DOHH2 (cell line): ENCODE results near the gene MT1X.
A peak's percentile ranks its signal among the peaks of the same experiment; 100 is the strongest.

Source experiments
- H3F3A ChIP-seq: fragments of 200-600 bp; sonication (generic), shearing (Covaris generic); 2 replicates; pipeline ENCODE4 v1.6.0; 2016; ENCODE audit warnings: antibody characterized with exemption, mild to moderate bottlenecking; ENCODE audit not compliant: control insufficient read depth, insufficient read depth
- H3K27ac ChIP-seq: fragments of 200-600 bp; sonication (generic); 2 replicates; pipeline ENCODE4 v1.5.1; 2014; ENCODE audit warnings: low read depth, mild to moderate bottlenecking, low read length, moderate library complexity
- H3K27me3 ChIP-seq: fragments of 200-600 bp; sonication (generic); 2 replicates; pipeline ENCODE4 v1.6.1; 2014; ENCODE audit warnings: mild to moderate bottlenecking, low read length, mixed read lengths; ENCODE audit not compliant: control insufficient read depth
- H3K36me3 ChIP-seq: fragments of 200-600 bp; sonication (generic); 2 replicates; pipeline ENCODE4 v1.6.1; 2014; ENCODE audit warnings: mild to moderate bottlenecking, low read length, moderate library complexity, mixed read lengths; ENCODE audit not compliant: control insufficient read depth
- H3K4me1 ChIP-seq: fragments of 200-600 bp; sonication (generic); 2 replicates; pipeline ENCODE4 v1.6.1; 2014; ENCODE audit warnings: mild to moderate bottlenecking, low read length, mixed read lengths; ENCODE audit not compliant: control insufficient read depth
- H3K4me2 ChIP-seq: fragments of 200-600 bp; sonication (generic); 2 replicates; pipeline ENCODE4 v1.6.0; 2014; ENCODE audit warnings: mild to moderate bottlenecking, low read length, moderate library complexity
- H3K4me3 ChIP-seq: fragments of 200-600 bp; sonication (generic); 2 replicates; pipeline ENCODE4 v1.5.1; 2014; ENCODE audit warnings: mild to moderate bottlenecking, low read length, mixed read lengths
- H3K79me2 ChIP-seq: fragments of 200-600 bp; sonication (generic); 2 replicates; pipeline ENCODE4 v1.6.1; 2014; ENCODE audit warnings: mild to moderate bottlenecking, low read length, mixed read lengths; ENCODE audit not compliant: control insufficient read depth
- H3K9me2 ChIP-seq: fragments of 200-600 bp; sonication (generic); replicated peaks from 2 replicates; pipeline ENCODE4 v1.6.1; 2014; ENCODE audit warnings: mild to moderate bottlenecking, low read length, mixed read lengths; ENCODE audit not compliant: control insufficient read depth
- H3K9me3 ChIP-seq: fragments of 200-600 bp; sonication (generic); 2 replicates; pipeline ENCODE4 v1.6.1; 2014; ENCODE audit warnings: antibody characterized with exemption, low read length, mixed read lengths; ENCODE audit not compliant: control insufficient read depth, insufficient read depth
- H4K20me1 ChIP-seq: fragments of 200-600 bp; sonication (generic); 2 replicates; pipeline ENCODE4 v1.6.0; 2014; ENCODE audit warnings: low read depth, mild to moderate bottlenecking, antibody characterized with exemption, low read length, moderate library complexity; ENCODE audit not compliant: control insufficient read depth, insufficient read depth
- EZH2phosphoT487 ChIP-seq: fragments of 200-600 bp; sonication (generic); IDR thresholded peaks from 2 replicates; pipeline ENCODE4 v1.6.1; 2017; ENCODE audit warnings: borderline replicate concordance, mild to moderate bottlenecking, antibody characterized with exemption, low read length, moderate library complexity, mixed read lengths
- TF ChIP-seq, protein P1 (sequence below): fragments of 200-600 bp; sonication (generic); IDR thresholded peaks from one replicate; pipeline ENCODE4 v1.5.1; 2014; ENCODE audit warnings: antibody characterized with exemption, mild to moderate bottlenecking, low read depth, low read length; ENCODE audit not compliant: poor library complexity, severe bottlenecking

MT1X gene

GRCh38 chr16:56681939-56682702, at the start of gene MT1X:
Gene MT1X (plus strand): TSS chr16:56682470. CDS start chr16:56682541, 71 bp downstream.
- Histone ChIP-seq H3F3A (no peaks in the 10 kb centered on the region), H3K4me3 (peak within 1 kb of the TSS; percentile 71), H3K9me2 (no peaks in the 10 kb centered on the region), H3K27me3 (peaks cover 14% of the 10 kb centered on the region), H3K36me3 (no peaks in the 10 kb centered on the region), H3K79me2 (no peaks in the 10 kb centered on the region), H3K4me2 (peak within 1 kb of the TSS; percentile 78), H3K27ac (no peak within 1 kb of the TSS), H4K20me1 (no peaks in the 10 kb centered on the region), H3K9me3 (no peaks in the 10 kb centered on the region), H3K4me1 (peaks cover 14% of the 10 kb centered on the region)
- TF ChIP-seq, protein P1, sequence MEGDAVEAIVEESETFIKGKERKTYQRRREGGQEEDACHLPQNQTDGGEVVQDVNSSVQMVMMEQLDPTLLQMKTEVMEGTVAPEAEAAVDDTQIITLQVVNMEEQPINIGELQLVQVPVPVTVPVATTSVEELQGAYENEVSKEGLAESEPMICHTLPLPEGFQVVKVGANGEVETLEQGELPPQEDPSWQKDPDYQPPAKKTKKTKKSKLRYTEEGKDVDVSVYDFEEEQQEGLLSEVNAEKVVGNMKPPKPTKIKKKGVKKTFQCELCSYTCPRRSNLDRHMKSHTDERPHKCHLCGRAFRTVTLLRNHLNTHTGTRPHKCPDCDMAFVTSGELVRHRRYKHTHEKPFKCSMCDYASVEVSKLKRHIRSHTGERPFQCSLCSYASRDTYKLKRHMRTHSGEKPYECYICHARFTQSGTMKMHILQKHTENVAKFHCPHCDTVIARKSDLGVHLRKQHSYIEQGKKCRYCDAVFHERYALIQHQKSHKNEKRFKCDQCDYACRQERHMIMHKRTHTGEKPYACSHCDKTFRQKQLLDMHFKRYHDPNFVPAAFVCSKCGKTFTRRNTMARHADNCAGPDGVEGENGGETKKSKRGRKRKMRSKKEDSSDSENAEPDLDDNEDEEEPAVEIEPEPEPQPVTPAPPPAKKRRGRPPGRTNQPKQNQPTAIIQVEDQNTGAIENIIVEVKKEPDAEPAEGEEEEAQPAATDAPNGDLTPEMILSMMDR: no peak
- TF ChIP-seq EZH2phosphoT487: no peak

DNA sequence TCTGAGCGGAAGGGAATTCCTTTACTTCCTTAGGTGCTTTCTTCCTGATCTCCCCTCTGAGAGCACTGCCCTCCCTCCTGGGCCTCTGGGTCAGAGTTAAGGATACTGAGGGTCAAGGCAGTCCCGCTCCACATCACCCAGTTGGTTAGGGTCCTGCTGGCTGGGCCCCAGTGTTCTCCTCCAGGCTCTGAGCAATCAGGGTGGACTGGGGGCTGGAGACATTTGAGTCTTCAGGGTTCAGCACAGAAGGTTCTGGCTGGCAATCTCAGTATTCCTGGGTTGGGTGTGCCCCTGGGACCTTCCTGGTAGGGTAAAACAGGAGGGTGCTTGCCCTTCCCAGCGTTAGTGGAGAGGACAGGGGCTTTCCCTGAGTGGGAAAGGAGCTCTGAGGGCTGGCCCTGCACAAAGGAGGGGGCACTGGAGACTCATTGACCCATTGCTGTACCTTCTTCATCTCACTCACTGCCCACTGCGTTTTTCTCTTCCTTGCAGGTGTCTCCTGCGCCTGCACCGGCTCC, 49.4 kb upstream of the MT1X start:
- H3K27me3 ChIP-seq: peaks cover 60% of the 10 kb centered on the region
- no peak overlapping the region for H3K4me3 ChIP-seq
- H3F3A ChIP-seq: no peaks in the 10 kb centered on the region
- no peaks in the 10 kb centered on the region for H4K20me1 ChIP-seq
- H3K4me2 ChIP-seq: no peak overlapping the region
- no peaks in the 10 kb centered on the region for H3K36me3 ChIP-seq
- TF ChIP-seq, protein P1: no peak
- TF ChIP-seq EZH2phosphoT487: no peak
- H3K9me3 ChIP-seq: no peaks in the 10 kb centered on the region
- H3K27ac ChIP-seq: no peak overlapping the region
- H3K9me2 ChIP-seq: no peaks in the 10 kb centered on the region
- no peaks in the 10 kb centered on the region for H3K4me1 ChIP-seq
- no peaks in the 10 kb centered on the region for H3K79me2 ChIP-seq

DNA sequence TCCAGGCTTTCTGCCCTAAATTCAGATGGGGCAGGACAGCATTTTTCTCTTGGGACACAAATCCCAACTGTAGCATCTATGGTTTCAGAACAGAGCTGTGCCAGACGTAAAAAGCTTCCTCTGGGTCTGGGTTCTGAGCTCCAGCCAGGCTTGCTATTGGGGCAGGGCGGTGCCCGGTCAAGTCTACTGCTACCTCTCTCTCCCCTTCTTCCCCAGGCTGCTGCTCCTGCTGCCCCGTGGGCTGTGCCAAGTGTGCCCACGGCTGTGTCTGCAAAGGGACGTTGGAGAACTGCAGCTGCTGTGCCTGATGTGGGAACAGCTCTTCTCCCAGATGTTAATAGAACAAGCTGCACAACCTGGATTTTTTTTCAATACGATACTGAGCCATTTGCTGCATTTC, 48.7 kb upstream of the MT1X start:
- TF ChIP-seq EZH2phosphoT487: no peak
- TF ChIP-seq, protein P1: no peak
- Histone ChIP-seq H3K9me3 (no peaks in the 10 kb centered on the region), H4K20me1 (no peaks in the 10 kb centered on the region), H3K9me2 (no peaks in the 10 kb centered on the region), H3K79me2 (no peaks in the 10 kb centered on the region), H3K4me1 (no peaks in the 10 kb centered on the region), H3K36me3 (no peaks in the 10 kb centered on the region), H3K4me2 (no peak overlapping the region), H3K27ac (no peak overlapping the region), H3K27me3 (peaks cover 61% of the 10 kb centered on the region), H3F3A (no peaks in the 10 kb centered on the region), H3K4me3 (no peak overlapping the region)
